GM23248 (cell line): Measurements from ENCODE around the gene ZBTB4. TPM values are rescaled to one million over a fixed set of nuclear protein-coding genes. Genes with fewer than 3 reads are reported as not detected.

Source experiments
- DNase-seq: peaks from one replicate; pipeline ENCODE4 v3.0.0-alpha.2; 2015
- H2AFZ ChIP-seq: fragments of 200-600 bp; sonication (generic); 2 replicates; pipeline ENCODE4 v1.6.1; 2016; ENCODE audit warnings: antibody characterized with exemption
- H3F3A ChIP-seq: fragments of 200-600 bp; sonication (generic); 2 replicates; pipeline ENCODE4 v1.6.1; 2016; ENCODE audit warnings: mild to moderate bottlenecking, antibody characterized with exemption, mixed run types; ENCODE audit not compliant: insufficient read depth
- H3K27ac ChIP-seq: fragments of 200-600 bp; sonication (generic); 2 replicates; pipeline ENCODE4 v1.5.1; 2016; ENCODE audit warnings: mild to moderate bottlenecking
- H3K27me3 ChIP-seq: fragments of 200-600 bp; sonication (generic); replicated peaks from 2 replicates; pipeline ENCODE4 v1.6.1; 2016; ENCODE audit warnings: mild to moderate bottlenecking; ENCODE audit not compliant: insufficient read depth
- H3K36me3 ChIP-seq: fragments of 200-600 bp; sonication (generic); 2 replicates; pipeline ENCODE4 v1.6.1; 2016; ENCODE audit warnings: low read depth, mild to moderate bottlenecking
- H3K4me1 ChIP-seq: fragments of 200-600 bp; sonication (generic); 2 replicates; pipeline ENCODE4 v1.6.1; 2016; ENCODE audit warnings: mild to moderate bottlenecking; ENCODE audit not compliant: insufficient read depth
- H3K4me2 ChIP-seq: fragments of 200-600 bp; sonication (generic); one replicate; pipeline ENCODE4 v1.6.1; 2016; ENCODE audit warnings: mild to moderate bottlenecking; ENCODE audit not compliant: unreplicated experiment
- H3K4me3 ChIP-seq: fragments of 200-600 bp; sonication (generic); 2 replicates; pipeline ENCODE4 v1.5.1; 2016; ENCODE audit warnings: mild to moderate bottlenecking
- H3K79me2 ChIP-seq: fragments of 200-600 bp; sonication (generic); 2 replicates; pipeline ENCODE4 v1.6.1; 2016; ENCODE audit warnings: mild to moderate bottlenecking; ENCODE audit not compliant: insufficient read depth
- H3K9ac ChIP-seq: fragments of 200-600 bp; sonication (generic); 2 replicates; pipeline ENCODE4 v1.6.1; 2016; ENCODE audit warnings: mild to moderate bottlenecking
- H3K9me2 ChIP-seq: fragments of 200-600 bp; sonication (generic); 2 replicates; pipeline ENCODE4 v1.6.1; 2016; ENCODE audit warnings: mixed run types, mild to moderate bottlenecking, moderate library complexity; ENCODE audit not compliant: insufficient read depth
- H3K9me3 ChIP-seq: fragments of 200-600 bp; sonication (generic); one replicate; pipeline ENCODE4 v1.6.1; 2017; ENCODE audit warnings: low read depth
- H4K20me1 ChIP-seq: fragments of 200-600 bp; sonication (generic); 2 replicates; pipeline ENCODE4 v1.6.0; 2016; ENCODE audit not compliant: insufficient read depth
- EZH2 ChIP-seq: fragments of 200-600 bp; sonication (generic); IDR thresholded peaks from 2 replicates; pipeline ENCODE4 v1.6.1; 2018; ENCODE audit warnings: antibody characterized with exemption, mild to moderate bottlenecking; ENCODE audit not compliant: insufficient read depth, poor library complexity, severe bottlenecking
- EZH2phosphoT487 ChIP-seq: fragments of 200-600 bp; sonication (generic); IDR thresholded peaks from 2 replicates; pipeline ENCODE4 v1.6.1; 2018; ENCODE audit warnings: antibody characterized with exemption, moderate library complexity, mild to moderate bottlenecking, low read depth; ENCODE audit not compliant: insufficient read depth
- WGBS, 2 experiments: methylation state at CpG; one replicate each; pipeline ENCODE4 v1.1.6; 2015 to 2017; ENCODE audit warnings: low lambda C conversion rate in 2 of 2, low coverage in 1 of 2; ENCODE audit errors: missing lambda C conversion rate in 2 of 2; 5-methylcytosine and 5-hydroxymethylcytosine counted together
- in situ Hi-C: fragments of 300-500 bp; cut with MboI; formaldehyde crosslinking; loops from 2 replicates; pipeline ENCODE4 v1.15.0; 2020
- polyA plus RNA-seq: library from polyadenylated mRNA; unstranded; fragments of >200 nt; fragmentation: Nextera tagmentation; extraction: Ambion mirVana; gene quantifications from 2 replicates; pipeline ENCODE4 v1.2.1, GENCODE V29; 2016
- total RNA-seq: library from RNA; depleted of rRNA; stranded (reverse); fragments of >200 nt; shearing (Covaris generic); gene quantifications from 2 replicates; pipeline ENCODE4 v1.2.3, GENCODE V29; 2014

The ZBTB4 gene
- total and polyA plus RNA-seq, 2 experiments from 2014 or later = 17.7 to 32.9 TPM

DNA sequence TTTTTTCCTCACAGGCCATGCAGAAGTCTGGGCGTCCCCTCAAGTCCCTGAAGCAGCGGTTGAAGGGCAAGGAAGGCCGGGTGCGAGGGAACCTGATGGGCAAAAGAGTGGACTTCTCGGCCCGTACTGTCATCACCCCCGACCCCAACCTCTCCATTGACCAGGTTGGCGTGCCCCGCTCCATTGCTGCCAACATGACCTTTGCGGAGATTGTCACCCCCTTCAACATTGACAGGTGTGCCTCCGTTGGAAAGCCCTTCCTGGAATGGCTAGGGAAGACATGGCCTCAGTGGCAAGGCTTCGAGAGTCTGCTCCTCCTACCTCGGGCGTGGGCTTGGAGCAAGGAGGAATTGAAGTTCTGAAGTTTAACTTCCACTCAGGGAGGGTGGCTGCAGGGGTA lies 18.2 kb upstream of the ZBTB4 start:
- H3K4me1 ChIP-seq = no peaks in the 10 kb centered on the region
- no peaks in the 10 kb centered on the region for H3K9me3 ChIP-seq
- no peak overlapping the region for H3K4me3 ChIP-seq
- no peaks in the 10 kb centered on the region for H3K9me2 ChIP-seq
- H2AFZ ChIP-seq = no peak overlapping the region
- no peaks in the 10 kb centered on the region for H3F3A ChIP-seq
- H3K4me2 ChIP-seq = no peak overlapping the region
- in situ Hi-C loops = no loop called here
- H3K36me3 ChIP-seq = peaks cover 50% of the 10 kb centered on the region
- no peaks in the 10 kb centered on the region for H3K27me3 ChIP-seq
- no peak for DNase-seq
- peaks cover 15% of the 10 kb centered on the region for H4K20me1 ChIP-seq
- no peak for TF ChIP-seq EZH2phosphoT487
- no peak for TF ChIP-seq EZH2
- no peak overlapping the region for H3K27ac ChIP-seq
- H3K9ac ChIP-seq = no peak overlapping the region
- 92 to 96% methylated on average over 14 of the region's 14 CpGs for WGBS, 2 experiments
- peaks cover 97% of the 10 kb centered on the region for H3K79me2 ChIP-seq

- peaks cover 16% of the 10 kb centered on the region for H4K20me1 ChIP-seq
- WGBS, 2 experiments = 95 to 99% methylated on average over 10 of the region's 10 CpGs
Measured at GRCh38 chr17:7497228-7497627, 17.8 kb upstream of the ZBTB4 start.

DNA sequence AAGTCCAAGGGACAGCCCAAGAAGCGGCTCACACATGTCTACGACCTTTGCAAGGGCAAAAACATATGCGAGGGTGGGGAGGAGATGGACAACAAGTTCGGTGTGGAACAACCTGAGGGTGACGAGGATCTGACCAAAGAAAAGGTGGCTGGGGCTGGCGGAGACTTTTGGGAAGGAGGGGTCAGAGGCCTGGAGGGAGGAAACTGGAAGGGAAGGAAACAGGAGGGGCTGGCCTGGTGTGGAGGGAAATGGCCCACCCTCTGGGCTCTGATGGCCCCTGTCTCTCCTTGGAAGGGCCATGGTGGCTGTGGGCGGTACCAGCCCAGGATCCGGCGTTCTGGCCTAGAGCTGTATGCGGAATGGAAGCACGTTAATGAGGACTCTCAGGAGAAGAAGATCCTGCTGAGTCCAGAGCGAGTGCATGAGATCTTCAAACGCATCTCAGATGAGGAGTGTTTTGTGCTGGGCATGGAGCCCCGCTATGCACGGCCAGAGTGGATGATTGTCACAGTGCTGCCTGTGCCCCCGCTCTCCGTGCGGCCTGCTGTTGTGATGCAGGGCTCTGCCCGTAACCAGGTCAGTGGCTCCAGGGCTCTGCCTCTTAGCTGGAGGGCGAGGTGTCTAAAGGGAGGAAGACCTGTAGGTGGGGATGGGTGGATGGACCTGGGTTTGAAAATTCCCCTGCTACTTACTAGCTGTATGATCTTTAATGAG lies 17.2 kb upstream of the ZBTB4 start:
- no peak for TF ChIP-seq EZH2
- no peak for TF ChIP-seq EZH2phosphoT487
- Histone ChIP-seq H3K4me2 (no peak overlapping the region), H3K27me3 (no peaks in the 10 kb centered on the region), H3K9me3 (no peaks in the 10 kb centered on the region), H3K9me2 (no peaks in the 10 kb centered on the region), H3K4me3 (no peak overlapping the region), H2AFZ (no peak overlapping the region), H3K4me1 (no peaks in the 10 kb centered on the region), H3K79me2 (peaks cover 98% of the 10 kb centered on the region), H3F3A (no peaks in the 10 kb centered on the region), H4K20me1 (peaks cover 21% of the 10 kb centered on the region), H3K36me3 (peaks cover 40% of the 10 kb centered on the region), H3K27ac (no peak overlapping the region), H3K9ac (no peak overlapping the region)
- 98% methylated on average over 20 of the region's 20 CpGs for WGBS, 2 experiments
- in situ Hi-C loops = no loop called here
- DNase-seq = no peak

More at GRCh38 chr17:7497228-7497627, 17.8 kb upstream of the ZBTB4 start:
- H2AFZ ChIP-seq = no peak overlapping the region
- H3K4me1 ChIP-seq = no peaks in the 10 kb centered on the region
- H3K4me2 ChIP-seq = no peak overlapping the region
- no peaks in the 10 kb centered on the region for H3K9me3 ChIP-seq
- H3K4me3 ChIP-seq = no peak overlapping the region
- no peaks in the 10 kb centered on the region for H3F3A ChIP-seq
- H3K9ac ChIP-seq = no peak overlapping the region
- no peaks in the 10 kb centered on the region for H3K27me3 ChIP-seq
- no peak for DNase-seq
- peaks cover 98% of the 10 kb centered on the region for H3K79me2 ChIP-seq
- TF ChIP-seq EZH2 = no peak
- no peak for TF ChIP-seq EZH2phosphoT487
- no peaks in the 10 kb centered on the region for H3K9me2 ChIP-seq
- no peak overlapping the region for H3K27ac ChIP-seq
- peaks cover 46% of the 10 kb centered on the region for H3K36me3 ChIP-seq
- in situ Hi-C loops = no loop called here

DNA sequence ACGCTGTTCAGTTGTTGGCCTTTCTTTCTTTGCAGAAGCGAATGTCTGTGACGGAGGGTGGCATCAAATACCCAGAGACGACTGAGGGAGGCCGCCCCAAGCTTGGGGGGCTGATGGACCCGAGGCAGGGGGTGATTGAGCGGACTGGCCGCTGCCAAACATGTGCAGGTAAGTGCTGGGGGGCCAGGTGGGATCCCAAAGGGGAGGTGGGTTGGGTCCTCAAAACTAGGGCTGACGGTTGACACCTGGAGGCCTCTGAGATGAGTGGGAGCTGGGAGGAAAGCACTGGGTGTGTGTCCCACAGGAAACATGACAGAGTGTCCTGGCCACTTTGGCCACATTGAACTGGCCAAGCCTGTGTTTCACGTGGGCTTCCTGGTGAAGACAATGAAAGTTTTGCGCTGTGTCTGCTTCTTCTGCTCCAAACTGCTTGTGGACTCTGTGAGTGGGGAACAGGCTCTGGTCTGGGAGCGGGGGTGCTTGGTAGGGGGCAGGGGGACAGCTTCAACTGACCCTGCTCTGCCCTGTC lies 16.5 kb upstream of the ZBTB4 start:
- no peaks in the 10 kb centered on the region for H3K9me3 ChIP-seq
- no peak overlapping the region for H3K9ac ChIP-seq
- no peak for TF ChIP-seq EZH2phosphoT487
- no peak for TF ChIP-seq EZH2
- no peaks in the 10 kb centered on the region for H3F3A ChIP-seq
- H2AFZ ChIP-seq = no peak overlapping the region
- H4K20me1 ChIP-seq = peaks cover 25% of the 10 kb centered on the region
- H3K4me1 ChIP-seq = no peaks in the 10 kb centered on the region
- H3K79me2 ChIP-seq = peaks cover 98% of the 10 kb centered on the region
- H3K4me3 ChIP-seq = no peak overlapping the region
- no peaks in the 10 kb centered on the region for H3K27me3 ChIP-seq
- no peak overlapping the region for H3K4me2 ChIP-seq
- in situ Hi-C loops = no loop called here
- 90% methylated on average over 11 to 12 of the region's 12 CpGs for WGBS, 2 experiments
- DNase-seq = no peak
- peaks cover 34% of the 10 kb centered on the region for H3K36me3 ChIP-seq
- no peak overlapping the region for H3K27ac ChIP-seq
- no peaks in the 10 kb centered on the region for H3K9me2 ChIP-seq
